A549 (cell line): ENCODE results near the gene CPLANE2. TPM values are rescaled to one million over a fixed set of nuclear protein-coding genes. Genes with fewer than 3 reads are reported as not detected.
A peak's percentile ranks its signal among the peaks of the same experiment; 100 is the strongest.

Experiments used
- ATAC-seq, 2 experiments: fragments of 200-7000 bp in 1 of 2; fragments of >200 bp in 1 of 2; cut with Nextera tagmentation in 1 of 2; cut with Tn5 transposase in 1 of 2; 3 replicates each; pipeline versions ENCODE4 v1.8.0 to v1.9.1; 2018 to 2020; ENCODE audit warnings: mild to moderate bottlenecking in 1 of 2, moderate library complexity in 1 of 2
- CTCF ChIA-PET: fragments of 300-600 bp; sonication (Branson Sonifier 250); formaldehyde crosslinking; extraction: SDS; loops from one replicate; lab custom pipeline; 2021; ENCODE audit warnings: antibody characterized with exemption, inconsistent platforms; lab: Yijun Ruan, JAX
- POLR2A ChIA-PET: fragments of 350-600 bp; formaldehyde crosslinking; extraction: SDS; loops from one replicate; lab custom pipeline; 2021; ENCODE audit warnings: antibody characterized with exemption, inconsistent platforms; lab: Yijun Ruan, JAX
- DNase-seq, 2 experiments: peaks; one replicate each; pipeline versions ENCODE4 v3.0.0 to v3.0.0-alpha.2; 2011 to 2016; ENCODE audit warnings: low read depth in 1 of 2, low spot score in 1 of 2
- FAIRE-seq: peaks from 2 replicates; lab custom pipeline; 2011; peaks lifted over from hg19 to GRCh38; lab: Jason Lieb, UNC
- H3K27ac ChIP-seq, 2 experiments: fragments of >200 bp; sonication (Bioruptor Twin); formaldehyde crosslinking; 3 replicates each; pipeline ENCODE4 v1.5.1; 2016 to 2017
- H3K4me1 ChIP-seq: fragments of >200 bp; sonication (Bioruptor Twin); formaldehyde crosslinking; 3 replicates; pipeline ENCODE4 v1.6.1; 2016
- H3K4me2 ChIP-seq: fragments of >200 bp; sonication (Bioruptor Twin); formaldehyde crosslinking; 3 replicates; pipeline ENCODE4 v1.6.1; 2016
- H3K4me3 ChIP-seq: fragments of >200 bp; sonication (Bioruptor Twin); formaldehyde crosslinking; 3 replicates; pipeline ENCODE4 v1.5.1; 2016
- H3K9me3 ChIP-seq: fragments of >200 bp; sonication (Bioruptor Twin); formaldehyde crosslinking; 3 replicates; pipeline ENCODE4 v1.6.1; 2016
- CEBPB ChIP-seq, 2 experiments: fragments of >200 bp in 1 of 2; sonication (Bioruptor Twin) in 1 of 2; formaldehyde crosslinking in 1 of 2; IDR thresholded peaks; 2 replicates each; pipeline ENCODE4 v1.6.1; 2012 to 2016
- CHD2 ChIP-seq: fragments of 150-350 bp; IDR thresholded peaks from 2 replicates; pipeline ENCODE4 v1.6.1; 2014; ENCODE audit warnings: low read length; ENCODE audit not compliant: partially characterized antibody
- CHD4 ChIP-seq: fragments of 200-600 bp; sonication (generic); IDR thresholded peaks from 2 replicates; pipeline ENCODE4 v1.6.1; 2016; ENCODE audit warnings: antibody characterized with exemption, mild to moderate bottlenecking, borderline replicate concordance
- EHF ChIP-seq: fragments of 250-450 bp; sonication (Bioruptor Pico); IDR thresholded peaks from 2 replicates; pipeline ENCODE4 v1.5.0; 2020; ENCODE audit warnings: mild to moderate bottlenecking
- ESRRA ChIP-seq: fragments of 150-350 bp; IDR thresholded peaks from 2 replicates; pipeline ENCODE4 v1.6.1; 2014; ENCODE audit warnings: mild to moderate bottlenecking, low read length, borderline replicate concordance
- FOXS1 ChIP-seq: fragments of 250-450 bp; sonication (Bioruptor Pico); IDR thresholded peaks from 2 replicates; pipeline ENCODE4 v1.5.0; 2020; ENCODE audit warnings: mild to moderate bottlenecking, moderate library complexity
- HDAC2 ChIP-seq: fragments of 200-600 bp; sonication (generic); IDR thresholded peaks from 2 replicates; pipeline ENCODE4 v1.6.1; 2016
- HOXA7 ChIP-seq: fragments of 250-450 bp; sonication (Bioruptor Pico); IDR thresholded peaks from 2 replicates; pipeline ENCODE4 v1.5.0; 2020; ENCODE audit warnings: mild to moderate bottlenecking, moderate library complexity
- HOXB13 ChIP-seq: fragments of 250-450 bp; sonication (Bioruptor Pico); IDR thresholded peaks from 2 replicates; pipeline ENCODE4 v1.5.0; 2020; ENCODE audit warnings: low read depth, mild to moderate bottlenecking, moderate library complexity
- JUN ChIP-seq, 2 experiments: fragments of >200 bp; sonication (Bioruptor Twin); formaldehyde crosslinking; IDR thresholded peaks; 2 replicates in 1 of 2; 3 replicates in 1 of 2; pipeline ENCODE4 v1.6.1; 2016 to 2017
- JUNB ChIP-seq: fragments of >200 bp; sonication (Bioruptor Twin); formaldehyde crosslinking; IDR thresholded peaks from 2 replicates; pipeline ENCODE4 v1.6.1; 2016
- KDM1A ChIP-seq: fragments of 200-600 bp; sonication (generic); IDR thresholded peaks from 2 replicates; pipeline ENCODE4 v1.6.1; 2016; ENCODE audit warnings: low read depth, mild to moderate bottlenecking
- MAFK ChIP-seq: fragments of 450-650 bp; IDR thresholded peaks from 2 replicates; pipeline ENCODE4 v1.6.1; 2014; ENCODE audit not compliant: partially characterized antibody
- PHF8 ChIP-seq: fragments of 200-600 bp; sonication (generic); IDR thresholded peaks from 2 replicates; pipeline ENCODE4 v1.6.1; 2016; ENCODE audit warnings: low read depth, mild to moderate bottlenecking, antibody characterized with exemption, moderate library complexity, borderline replicate concordance
- RARB ChIP-seq: fragments of 250-450 bp; sonication (Bioruptor Pico); IDR thresholded peaks from 2 replicates; pipeline ENCODE4 v1.8.0; 2021; ENCODE audit warnings: mild to moderate bottlenecking, moderate library complexity
- RNF2 ChIP-seq: fragments of 200-600 bp; sonication (generic); IDR thresholded peaks from 2 replicates; pipeline ENCODE4 v1.6.1; 2016; ENCODE audit warnings: low read depth, mild to moderate bottlenecking, antibody characterized with exemption, moderate library complexity, borderline replicate concordance
- TP53 ChIP-seq: fragments of 250-450 bp; sonication (Bioruptor Pico); IDR thresholded peaks from 2 replicates; pipeline ENCODE4 v1.5.0; 2021; ENCODE audit warnings: mild to moderate bottlenecking, moderate library complexity
- ZC3H11A ChIP-seq: fragments of 450-650 bp; IDR thresholded peaks from 2 replicates; pipeline ENCODE4 v1.6.1; 2014; ENCODE audit warnings: antibody characterized with exemption, mild to moderate bottlenecking
- WGBS: methylation state at CpG from one replicate; pipeline ENCODE4 v1.1.6; 2017; ENCODE audit errors: missing lambda C conversion rate; 5-methylcytosine and 5-hydroxymethylcytosine counted together
- polyA plus RNA-seq, 4 experiments: library from polyadenylated mRNA; depleted of rRNA in 3 of 4; stranded (reverse); fragments of >200 nt; fragmentation: RNase III in 1 of 4; extraction: RNeasy Plus Mini Kit Qiagen cat#74134 plus additional on column Dnase treatment in 1 of 4; gene quantifications; 2 replicates in 3 of 4; 3 replicates in 1 of 4; pipeline ENCODE4 v1.2.3, GENCODE V29; 2011 to 2017
- TF ChIP-seq, protein P1 (sequence below): IDR thresholded peaks from 2 replicates; pipeline ENCODE4 v1.6.1; 2012
- TF ChIP-seq, protein P2 (sequence below): fragments of 250-450 bp; sonication (Bioruptor Pico); IDR thresholded peaks from 2 replicates; pipeline ENCODE4 v1.5.0; 2021; ENCODE audit warnings: mild to moderate bottlenecking, moderate library complexity, borderline replicate concordance
- TF ChIP-seq, protein P3 (sequence below): IDR thresholded peaks from 2 replicates; pipeline ENCODE4 v1.6.1; 2012
- TF ChIP-seq, protein P4 (sequence below): fragments of >200 bp; sonication (Bioruptor Twin); formaldehyde crosslinking; IDR thresholded peaks from 3 replicates; pipeline ENCODE4 v1.5.1; 2016

CPLANE2 gene
- polyA plus RNA-seq, 2 of the 4 experiments (the other 2 are of a cell fraction): 2.4 to 3.7 TPM

DNA sequence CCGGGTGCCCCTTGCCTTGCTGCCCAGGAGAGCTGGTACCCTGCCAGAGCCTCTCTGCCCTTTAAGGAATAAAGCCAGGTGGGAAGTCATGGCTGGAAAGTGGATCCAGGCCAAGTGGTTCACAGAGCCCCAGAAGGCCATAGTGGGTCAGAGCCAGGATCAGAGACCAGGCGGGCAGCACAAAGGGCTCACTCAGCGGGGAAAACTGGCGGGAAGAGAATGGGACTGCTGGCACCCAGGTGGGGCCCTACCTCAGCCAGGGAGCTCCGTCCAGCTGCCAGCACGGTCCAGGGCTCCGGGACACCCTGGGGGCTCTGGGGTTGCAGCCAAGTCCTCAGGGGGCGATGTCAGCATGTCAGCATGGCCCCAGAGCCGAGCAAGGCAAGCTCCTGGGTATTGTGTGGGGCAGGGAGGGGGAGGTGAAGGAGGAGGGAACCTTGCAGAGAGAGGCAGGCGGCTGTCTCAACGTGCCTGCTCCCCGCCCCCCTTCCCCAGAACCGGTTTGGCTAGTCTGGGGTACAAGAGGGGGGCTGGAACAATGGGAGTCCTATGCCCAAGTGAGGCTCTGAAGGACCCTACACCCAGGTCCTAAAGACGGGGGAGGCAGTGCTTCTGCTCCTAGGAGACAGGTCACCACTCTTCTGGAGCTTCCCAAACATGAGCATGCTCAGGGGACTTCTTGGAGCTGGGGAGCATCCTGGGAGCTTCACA lies 24.6 kb downstream of the CPLANE2 start, which contains the start of gene ARHGEF19:
ARHGEF19 (minus strand) TSS at position 402 of the 711 bp plus-strand sequence. CDS start 3,598 bp downstream, outside the sequence.
- H3K9me3 ChIP-seq: no peaks in the 10 kb centered on the region
- TF ChIP-seq KDM1A (no peak), CHD2 (no peak), FOXS1 (no peak), CEBPB (IDR thresholded peaks at IDR 0.05) (no peak), HDAC2 (no peak), JUNB (no peak), EHF (CRISPR knock-in tag) (no peak), PHF8 (no peak), TP53 (CRISPR knock-in tag) (no peak), HOXA7 (CRISPR knock-in tag) (no peak), MAFK (no peak)
- TF ChIP-seq, protein P1, sequence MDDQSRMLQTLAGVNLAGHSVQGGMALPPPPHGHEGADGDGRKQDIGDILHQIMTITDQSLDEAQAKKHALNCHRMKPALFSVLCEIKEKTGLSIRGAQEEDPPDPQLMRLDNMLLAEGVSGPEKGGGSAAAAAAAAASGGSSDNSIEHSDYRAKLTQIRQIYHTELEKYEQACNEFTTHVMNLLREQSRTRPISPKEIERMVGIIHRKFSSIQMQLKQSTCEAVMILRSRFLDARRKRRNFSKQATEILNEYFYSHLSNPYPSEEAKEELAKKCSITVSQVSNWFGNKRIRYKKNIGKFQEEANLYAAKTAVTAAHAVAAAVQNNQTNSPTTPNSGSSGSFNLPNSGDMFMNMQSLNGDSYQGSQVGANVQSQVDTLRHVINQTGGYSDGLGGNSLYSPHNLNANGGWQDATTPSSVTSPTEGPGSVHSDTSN: no peak
- TF ChIP-seq, protein P2, sequence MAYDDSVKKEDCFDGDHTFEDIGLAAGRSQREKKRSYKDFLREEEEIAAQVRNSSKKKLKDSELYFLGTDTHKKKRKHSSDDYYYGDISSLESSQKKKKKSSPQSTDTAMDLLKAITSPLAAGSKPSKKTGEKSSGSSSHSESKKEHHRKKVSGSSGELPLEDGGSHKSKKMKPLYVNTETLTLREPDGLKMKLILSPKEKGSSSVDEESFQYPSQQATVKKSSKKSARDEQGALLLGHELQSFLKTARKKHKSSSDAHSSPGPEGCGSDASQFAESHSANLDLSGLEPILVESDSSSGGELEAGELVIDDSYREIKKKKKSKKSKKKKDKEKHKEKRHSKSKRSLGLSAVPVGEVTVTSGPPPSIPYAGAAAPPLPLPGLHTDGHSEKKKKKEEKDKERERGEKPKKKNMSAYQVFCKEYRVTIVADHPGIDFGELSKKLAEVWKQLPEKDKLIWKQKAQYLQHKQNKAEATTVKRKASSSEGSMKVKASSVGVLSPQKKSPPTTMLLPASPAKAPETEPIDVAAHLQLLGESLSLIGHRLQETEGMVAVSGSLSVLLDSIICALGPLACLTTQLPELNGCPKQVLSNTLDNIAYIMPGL: no peak
- TF ChIP-seq, protein P3, sequence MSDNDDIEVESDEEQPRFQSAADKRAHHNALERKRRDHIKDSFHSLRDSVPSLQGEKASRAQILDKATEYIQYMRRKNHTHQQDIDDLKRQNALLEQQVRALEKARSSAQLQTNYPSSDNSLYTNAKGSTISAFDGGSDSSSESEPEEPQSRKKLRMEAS: no peak
- CTCF ChIA-PET: interaction anchor here (1.0 to 1.5 kb wide), 3 partner anchors 23 to 32 kb away, joined by 3 read pairs; no protein-coding TSS in a partner anchor
- POLR2A ChIA-PET: no interaction called here
- no peak within 1 kb of the TSS for H3K4me2 ChIP-seq
- peak within 1 kb of the TSS in 1 of 2 experiments; percentile 41; a peak in 1 of 6 replicates for H3K27ac ChIP-seq
- ATAC-seq (no peak), DNase-seq (no peak), FAIRE-seq (no peak)
- WGBS: 73% methylated on average over 3 of the region's 14 CpGs
- no peak within 1 kb of the TSS for H3K4me3 ChIP-seq
- peaks cover 14% of the 10 kb centered on the region for H3K4me1 ChIP-seq

DNA sequence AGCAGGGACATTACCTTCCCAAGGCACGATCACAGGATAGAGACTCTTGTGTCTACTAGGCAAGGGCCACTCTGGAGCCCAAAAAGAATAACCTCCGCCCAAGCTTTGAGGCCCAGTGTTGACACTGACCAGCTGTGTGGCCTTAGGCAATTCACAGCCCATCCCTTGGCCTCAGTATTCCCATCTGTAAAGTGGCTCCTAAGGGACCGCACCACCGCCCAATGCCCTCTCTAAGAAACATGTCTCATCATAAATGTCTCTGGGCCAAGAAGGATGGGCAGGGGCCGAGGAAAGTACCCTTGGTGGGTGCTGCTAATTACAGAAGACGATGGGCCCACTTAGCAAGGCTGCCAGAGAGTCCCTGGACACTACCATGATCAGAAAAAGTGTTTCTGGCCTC lies 25.2 kb downstream of the CPLANE2 start:
- DNase-seq (no peak), FAIRE-seq (no peak), ATAC-seq (no peak)
- H3K4me3 ChIP-seq: no peak overlapping the region
- ChIA-PET CTCF (interaction anchor here (1.0 to 1.4 kb wide), 4 partner anchors 24 to 138 kb away, joined by 3 to 4 read pairs (median 3); partner anchors contain the start of gene FAM131C), POLR2A (interaction anchor here (0.8 kb wide), 1 partner anchor 40 kb away, joined by 5 read pairs; no protein-coding TSS in a partner anchor)
- H3K4me1 ChIP-seq: peaks cover 17% of the 10 kb centered on the region
- no peak overlapping the region for H3K4me2 ChIP-seq
- no peak overlapping the region for H3K27ac ChIP-seq
- WGBS: 77% methylated on average over 6 of the region's 6 CpGs
- no peaks in the 10 kb centered on the region for H3K9me3 ChIP-seq
- no peak for TF ChIP-seq CHD4
- no peak for TF ChIP-seq RNF2
- no peak for TF ChIP-seq HOXB13 (CRISPR knock-in tag)
- TF ChIP-seq EHF (CRISPR knock-in tag): no peak
- TF ChIP-seq KDM1A: no peak
- TF ChIP-seq ESRRA: no peak
- no peak for TF ChIP-seq ZC3H11A
- no peak for TF ChIP-seq RARB
- TF ChIP-seq, protein P4, sequence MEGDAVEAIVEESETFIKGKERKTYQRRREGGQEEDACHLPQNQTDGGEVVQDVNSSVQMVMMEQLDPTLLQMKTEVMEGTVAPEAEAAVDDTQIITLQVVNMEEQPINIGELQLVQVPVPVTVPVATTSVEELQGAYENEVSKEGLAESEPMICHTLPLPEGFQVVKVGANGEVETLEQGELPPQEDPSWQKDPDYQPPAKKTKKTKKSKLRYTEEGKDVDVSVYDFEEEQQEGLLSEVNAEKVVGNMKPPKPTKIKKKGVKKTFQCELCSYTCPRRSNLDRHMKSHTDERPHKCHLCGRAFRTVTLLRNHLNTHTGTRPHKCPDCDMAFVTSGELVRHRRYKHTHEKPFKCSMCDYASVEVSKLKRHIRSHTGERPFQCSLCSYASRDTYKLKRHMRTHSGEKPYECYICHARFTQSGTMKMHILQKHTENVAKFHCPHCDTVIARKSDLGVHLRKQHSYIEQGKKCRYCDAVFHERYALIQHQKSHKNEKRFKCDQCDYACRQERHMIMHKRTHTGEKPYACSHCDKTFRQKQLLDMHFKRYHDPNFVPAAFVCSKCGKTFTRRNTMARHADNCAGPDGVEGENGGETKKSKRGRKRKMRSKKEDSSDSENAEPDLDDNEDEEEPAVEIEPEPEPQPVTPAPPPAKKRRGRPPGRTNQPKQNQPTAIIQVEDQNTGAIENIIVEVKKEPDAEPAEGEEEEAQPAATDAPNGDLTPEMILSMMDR: no peak
- TF ChIP-seq JUN (IDR thresholded peaks at IDR 0.05): no peak
